Measurements from ENCODE around the gene P2RX6.

The P2RX6 gene

GRCh38 chr22:20986365-20986764, 28.6 kb upstream of the P2RX6 start:
- H3K4me3 ChIP-seq (replicated peaks; ENCODE audit: low read depth, low read length): no peak overlapping the region
- DNase-seq (ENCODE audit: extremely low read depth, low read depth): no peak
- TF ChIP-seq, protein P1, sequence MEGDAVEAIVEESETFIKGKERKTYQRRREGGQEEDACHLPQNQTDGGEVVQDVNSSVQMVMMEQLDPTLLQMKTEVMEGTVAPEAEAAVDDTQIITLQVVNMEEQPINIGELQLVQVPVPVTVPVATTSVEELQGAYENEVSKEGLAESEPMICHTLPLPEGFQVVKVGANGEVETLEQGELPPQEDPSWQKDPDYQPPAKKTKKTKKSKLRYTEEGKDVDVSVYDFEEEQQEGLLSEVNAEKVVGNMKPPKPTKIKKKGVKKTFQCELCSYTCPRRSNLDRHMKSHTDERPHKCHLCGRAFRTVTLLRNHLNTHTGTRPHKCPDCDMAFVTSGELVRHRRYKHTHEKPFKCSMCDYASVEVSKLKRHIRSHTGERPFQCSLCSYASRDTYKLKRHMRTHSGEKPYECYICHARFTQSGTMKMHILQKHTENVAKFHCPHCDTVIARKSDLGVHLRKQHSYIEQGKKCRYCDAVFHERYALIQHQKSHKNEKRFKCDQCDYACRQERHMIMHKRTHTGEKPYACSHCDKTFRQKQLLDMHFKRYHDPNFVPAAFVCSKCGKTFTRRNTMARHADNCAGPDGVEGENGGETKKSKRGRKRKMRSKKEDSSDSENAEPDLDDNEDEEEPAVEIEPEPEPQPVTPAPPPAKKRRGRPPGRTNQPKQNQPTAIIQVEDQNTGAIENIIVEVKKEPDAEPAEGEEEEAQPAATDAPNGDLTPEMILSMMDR (IDR thresholded peaks at IDR 0.05; ENCODE audit: low read depth, low read length, missing control alignments): no peak

DNA sequence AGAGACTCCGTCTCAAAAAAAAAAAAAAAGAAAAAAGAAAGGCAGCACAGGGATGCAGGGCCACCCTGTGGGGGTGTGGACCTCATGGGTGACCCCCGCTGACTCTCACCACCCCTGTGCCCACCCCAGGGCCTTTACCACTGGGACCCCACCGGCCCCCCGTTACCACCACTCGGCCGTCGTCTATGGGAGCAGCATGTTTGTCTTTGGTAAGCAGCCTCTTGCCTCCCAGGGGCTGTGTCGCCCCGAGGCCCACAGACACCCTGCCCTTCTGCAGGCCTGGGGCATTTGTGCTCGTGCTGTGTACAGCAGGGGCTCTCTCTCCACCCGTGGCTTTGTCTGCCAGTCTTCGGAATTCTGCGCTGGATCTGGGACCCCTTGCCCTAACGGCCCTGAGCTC, 27.6 kb upstream of the P2RX6 start:
- TF ChIP-seq, protein P1 (IDR thresholded peaks at IDR 0.05; ENCODE audit: low read depth, low read length, missing control alignments): no peak
- H3K4me3 ChIP-seq (replicated peaks; ENCODE audit: low read depth, low read length): no peak overlapping the region
- no peak for DNase-seq (ENCODE audit: extremely low read depth, low read depth)

DNA sequence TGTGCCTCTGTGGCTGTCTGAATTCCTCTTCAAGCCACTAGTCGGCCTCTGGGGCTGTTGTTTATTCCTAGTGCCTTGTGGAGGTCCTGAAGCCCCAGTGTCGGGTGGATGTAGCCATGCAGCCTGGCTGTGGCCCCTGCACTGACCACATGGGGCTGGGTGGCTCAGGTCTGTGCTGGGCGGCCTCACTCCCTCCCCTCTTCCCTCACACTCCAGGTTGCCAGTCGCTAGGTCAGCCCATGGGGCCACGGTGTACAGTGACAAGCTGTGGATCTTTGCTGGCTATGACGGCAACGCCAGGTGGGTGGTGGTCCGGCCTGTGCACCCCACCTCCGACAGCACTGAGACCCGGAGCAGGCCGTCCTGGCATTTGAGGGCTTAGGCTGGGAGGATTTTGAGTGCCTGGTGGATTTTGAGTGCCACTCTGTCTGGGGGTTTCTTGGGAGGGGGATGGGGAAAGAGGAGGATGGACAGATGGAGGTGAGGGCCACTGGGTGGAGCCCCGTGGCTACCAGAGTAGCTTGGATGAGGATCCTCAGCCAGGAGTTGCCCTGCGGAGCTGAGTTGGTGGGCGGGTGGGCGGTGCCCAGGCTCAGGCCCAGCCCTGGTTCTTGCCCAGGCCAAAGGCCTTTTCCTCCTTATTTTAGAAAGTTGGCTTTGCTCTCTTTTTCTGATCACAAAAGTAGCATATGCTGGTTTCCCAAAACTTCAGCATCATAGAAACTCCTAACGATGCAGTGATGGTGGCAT, 26.2 kb upstream of the P2RX6 start:
- no peak overlapping the region for H3K4me3 ChIP-seq (replicated peaks; ENCODE audit: low read depth, low read length)
- no peak for DNase-seq (ENCODE audit: extremely low read depth, low read depth)
- TF ChIP-seq, protein P1 (IDR thresholded peaks at IDR 0.05; ENCODE audit: low read depth, low read length, missing control alignments): no peak

DNA sequence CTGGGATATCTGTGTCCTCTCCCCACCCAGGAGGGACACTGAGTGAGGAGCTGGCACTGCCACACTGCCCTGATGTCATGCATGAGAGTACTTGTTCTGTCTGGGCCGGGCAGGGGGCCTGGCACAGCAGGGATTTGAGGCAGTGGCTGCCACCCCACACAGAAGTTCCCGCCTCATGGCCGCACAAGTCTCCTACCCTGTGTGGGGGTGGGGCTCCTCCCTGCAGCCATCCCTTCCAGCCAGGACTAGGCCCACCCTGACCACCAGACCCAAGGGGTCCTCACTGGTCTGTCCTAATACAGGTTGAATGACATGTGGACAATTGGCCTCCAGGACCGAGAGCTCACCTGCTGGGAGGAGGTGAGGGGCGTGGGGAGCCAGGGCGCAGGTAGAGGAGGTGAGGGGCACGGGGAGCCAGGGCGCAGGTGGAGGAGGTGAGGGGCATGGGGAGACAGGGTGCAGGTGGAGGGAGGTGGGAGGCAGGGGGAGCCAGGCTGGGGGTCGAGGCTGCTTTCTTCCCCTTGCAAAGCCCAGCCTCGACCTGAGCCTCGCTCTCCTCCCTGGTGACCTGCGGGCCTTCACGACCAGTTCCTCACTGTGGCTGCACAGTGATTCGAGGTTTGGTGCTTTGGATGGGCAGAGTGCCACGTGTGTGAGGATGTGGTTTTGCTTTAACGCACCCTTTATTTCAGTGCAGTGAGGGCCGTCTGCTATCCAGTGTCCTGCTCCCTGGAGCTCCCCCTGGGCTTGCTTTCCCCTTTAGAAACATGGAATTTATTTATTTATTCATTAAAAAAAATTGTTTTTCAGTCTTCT, 25.4 kb upstream of the P2RX6 start:
- TF ChIP-seq, protein P1 (IDR thresholded peaks at IDR 0.05; ENCODE audit: low read depth, low read length, missing control alignments): no peak
- no peak overlapping the region for H3K4me3 ChIP-seq (replicated peaks; ENCODE audit: low read depth, low read length)
- no peak for DNase-seq (ENCODE audit: extremely low read depth, low read depth)

DNA sequence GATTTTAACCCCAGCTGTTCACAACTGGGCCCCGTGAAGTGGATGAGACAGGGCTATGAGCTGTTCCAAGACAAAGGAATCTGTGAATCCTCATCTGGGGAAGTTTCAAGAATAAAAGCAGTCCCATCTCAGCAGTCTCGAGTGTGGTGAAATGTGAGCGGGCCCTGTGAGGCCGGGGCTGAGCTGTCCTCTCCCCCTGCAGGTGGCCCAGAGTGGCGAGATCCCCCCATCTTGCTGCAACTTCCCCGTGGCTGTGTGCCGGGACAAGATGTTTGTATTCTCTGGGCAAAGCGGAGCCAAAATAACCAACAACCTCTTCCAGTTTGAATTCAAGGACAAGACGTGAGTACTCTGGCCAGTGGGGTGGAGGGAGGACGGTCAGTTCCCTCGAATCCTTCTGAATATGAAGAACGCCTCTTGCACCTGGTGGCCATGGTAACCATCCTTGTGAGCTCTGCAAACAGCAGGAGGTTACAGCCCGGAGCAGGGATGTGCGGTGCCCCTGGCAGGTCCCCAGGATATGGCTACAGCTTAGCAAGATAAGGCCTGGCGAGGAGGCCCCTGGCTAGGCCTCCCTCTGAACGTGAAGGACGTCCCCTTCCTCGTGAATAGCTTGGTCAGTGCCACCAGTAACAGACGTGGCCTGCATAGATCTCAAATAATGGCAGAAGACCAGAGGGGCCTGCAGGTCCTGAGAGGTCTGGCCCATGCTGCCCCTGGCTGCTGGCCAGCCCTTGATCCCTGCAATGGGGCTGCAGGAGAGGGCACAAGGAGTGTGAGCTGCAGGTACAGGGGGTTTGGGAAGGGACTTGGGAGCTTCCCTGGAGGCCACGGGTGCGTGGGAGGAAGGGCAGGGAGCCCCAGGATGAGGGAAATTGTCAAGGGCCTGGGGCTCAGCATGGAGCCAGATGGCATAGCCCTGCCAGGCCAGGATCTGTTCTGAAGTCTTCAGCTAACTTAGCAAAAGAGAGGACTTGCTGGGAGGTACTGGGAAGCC, 24.5 kb upstream of the P2RX6 start:
- TF ChIP-seq, protein P1 (IDR thresholded peaks at IDR 0.05; ENCODE audit: low read depth, low read length, missing control alignments): no peak
- no peak overlapping the region for H3K4me3 ChIP-seq (replicated peaks; ENCODE audit: low read depth, low read length)
- DNase-seq (ENCODE audit: extremely low read depth, low read depth): no peak
